ENCODE data around the gene SLC25A21. TPM values are rescaled to one million over a fixed set of nuclear protein-coding genes. Genes with fewer than 3 reads are reported as not detected.

Gene SLC25A21
- total RNA-seq, 4 donors from 2014 or later, result 2.0 TPM; not detected in 3

- DNase-seq (ENCODE audit: low spot score in 2 of 2), result no peak
- Histone ChIP-seq H3K9me3 (no peaks in the 10 kb centered on the region), H3K4me1 (peaks cover 4% of the 10 kb centered on the region), H3K4me3 (no peak overlapping the region), H3K36me3 (no peaks in the 10 kb centered on the region), H3K27me3 (no peaks in the 10 kb centered on the region), H3K27ac (no peak overlapping the region)
- 65% methylated on average over 5 of the region's 5 CpGs for WGBS
- TF ChIP-seq POLR2A (IDR thresholded peaks at IDR 0.05) (no peak), EP300 (IDR thresholded peaks at IDR 0.05) (no peak), POLR2AphosphoS5 (IDR thresholded peaks at IDR 0.05) (no peak)
- TF ChIP-seq, protein P1, sequence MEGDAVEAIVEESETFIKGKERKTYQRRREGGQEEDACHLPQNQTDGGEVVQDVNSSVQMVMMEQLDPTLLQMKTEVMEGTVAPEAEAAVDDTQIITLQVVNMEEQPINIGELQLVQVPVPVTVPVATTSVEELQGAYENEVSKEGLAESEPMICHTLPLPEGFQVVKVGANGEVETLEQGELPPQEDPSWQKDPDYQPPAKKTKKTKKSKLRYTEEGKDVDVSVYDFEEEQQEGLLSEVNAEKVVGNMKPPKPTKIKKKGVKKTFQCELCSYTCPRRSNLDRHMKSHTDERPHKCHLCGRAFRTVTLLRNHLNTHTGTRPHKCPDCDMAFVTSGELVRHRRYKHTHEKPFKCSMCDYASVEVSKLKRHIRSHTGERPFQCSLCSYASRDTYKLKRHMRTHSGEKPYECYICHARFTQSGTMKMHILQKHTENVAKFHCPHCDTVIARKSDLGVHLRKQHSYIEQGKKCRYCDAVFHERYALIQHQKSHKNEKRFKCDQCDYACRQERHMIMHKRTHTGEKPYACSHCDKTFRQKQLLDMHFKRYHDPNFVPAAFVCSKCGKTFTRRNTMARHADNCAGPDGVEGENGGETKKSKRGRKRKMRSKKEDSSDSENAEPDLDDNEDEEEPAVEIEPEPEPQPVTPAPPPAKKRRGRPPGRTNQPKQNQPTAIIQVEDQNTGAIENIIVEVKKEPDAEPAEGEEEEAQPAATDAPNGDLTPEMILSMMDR (IDR thresholded peaks at IDR 0.05), result no peak
Observed at GRCh38 chr14:36976571-36977023, 195.8 kb downstream of the SLC25A21 start.

- 74% methylated on average over 3 of the region's 3 CpGs for WGBS
- Histone ChIP-seq H3K4me1 (peaks cover 4% of the 10 kb centered on the region), H3K27me3 (no peaks in the 10 kb centered on the region), H3K27ac (no peak overlapping the region), H3K4me3 (no peak overlapping the region), H3K36me3 (no peaks in the 10 kb centered on the region), H3K9me3 (no peaks in the 10 kb centered on the region)
- TF ChIP-seq POLR2A (IDR thresholded peaks at IDR 0.05), result no peak
- TF ChIP-seq, protein P1 (IDR thresholded peaks at IDR 0.05), result no peak
- no peak for TF ChIP-seq POLR2AphosphoS5 (IDR thresholded peaks at IDR 0.05)
- no peak for DNase-seq (ENCODE audit: low spot score in 2 of 2)
Observed at GRCh38 chr14:36975834-36976233, 196.6 kb downstream of the SLC25A21 start.

DNA sequence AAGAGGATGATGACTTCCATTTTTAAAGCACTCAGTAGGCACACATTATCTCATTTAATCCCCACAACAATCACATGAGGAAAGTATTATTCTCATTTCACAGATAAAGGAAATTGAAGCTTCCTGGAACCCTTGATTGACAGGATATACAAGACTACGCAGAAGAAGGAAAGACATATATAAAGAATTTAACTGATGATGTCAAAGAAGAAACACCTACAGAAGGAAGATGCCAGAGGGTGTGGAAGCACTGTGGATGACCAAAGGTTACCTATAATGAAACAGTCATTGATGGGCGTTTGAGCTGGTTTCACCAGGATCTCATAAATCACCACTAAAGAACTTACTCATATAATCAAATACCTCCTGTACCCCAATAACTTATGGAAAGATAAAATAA, 197.4 kb downstream of the SLC25A21 start:
- 86% methylated on average over 2 of the region's 2 CpGs for WGBS
- Histone ChIP-seq H3K4me1 (peaks cover 4% of the 10 kb centered on the region), H3K4me3 (no peak overlapping the region), H3K27ac (no peak overlapping the region), H3K36me3 (no peaks in the 10 kb centered on the region), H3K27me3 (no peaks in the 10 kb centered on the region), H3K9me3 (no peaks in the 10 kb centered on the region)
- TF ChIP-seq POLR2AphosphoS5 (IDR thresholded peaks at IDR 0.05) (no peak), POLR2A (IDR thresholded peaks at IDR 0.05) (no peak), EP300 (IDR thresholded peaks at IDR 0.05) (no peak)
- TF ChIP-seq, protein P1 (IDR thresholded peaks at IDR 0.05), result no peak
- no peak for DNase-seq (ENCODE audit: low spot score in 2 of 2)

DNA sequence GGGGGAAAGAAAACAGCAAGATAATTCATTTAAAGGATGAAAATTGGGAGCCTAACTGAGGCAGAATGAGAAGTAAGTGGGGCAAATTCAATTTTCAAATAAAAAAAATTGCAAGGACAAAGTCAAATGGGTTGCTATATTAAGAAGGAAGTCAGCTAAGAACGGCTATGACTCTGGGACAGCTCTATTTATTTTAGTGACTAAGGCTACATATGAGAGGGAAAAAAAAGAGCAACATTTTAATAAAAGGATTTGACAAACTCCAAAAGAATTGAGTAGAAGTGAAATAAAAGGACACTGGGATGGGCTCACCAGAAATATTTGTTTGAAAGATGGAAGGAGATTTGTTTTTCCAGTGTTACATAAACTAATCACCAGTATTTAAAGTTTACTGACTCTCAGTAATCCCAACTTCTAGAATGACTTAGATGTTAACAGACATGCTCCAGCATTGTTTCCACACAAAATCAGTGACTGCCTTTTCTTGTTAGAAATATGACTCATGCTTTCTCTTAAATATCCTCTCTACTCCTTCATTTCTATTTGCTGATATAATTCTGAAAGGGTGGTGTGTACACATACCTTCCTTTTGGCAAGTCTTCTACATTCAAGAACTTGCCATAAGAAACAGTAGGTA, 198.5 kb downstream of the SLC25A21 start:
- TF ChIP-seq POLR2A (IDR thresholded peaks at IDR 0.05), result no peak
- TF ChIP-seq POLR2AphosphoS5 (IDR thresholded peaks at IDR 0.05), result no peak
- TF ChIP-seq, protein P1 (IDR thresholded peaks at IDR 0.05), result no peak
- no peak for TF ChIP-seq EP300 (IDR thresholded peaks at IDR 0.05)
- Histone ChIP-seq H3K36me3 (no peaks in the 10 kb centered on the region), H3K4me3 (no peak overlapping the region), H3K27ac (no peak overlapping the region), H3K4me1 (peaks cover 4% of the 10 kb centered on the region), H3K9me3 (no peaks in the 10 kb centered on the region), H3K27me3 (no peaks in the 10 kb centered on the region)
- WGBS, result 29% methylated on average over 1 of the region's 1 CpG
- DNase-seq (ENCODE audit: low spot score in 2 of 2), result no peak

DNA sequence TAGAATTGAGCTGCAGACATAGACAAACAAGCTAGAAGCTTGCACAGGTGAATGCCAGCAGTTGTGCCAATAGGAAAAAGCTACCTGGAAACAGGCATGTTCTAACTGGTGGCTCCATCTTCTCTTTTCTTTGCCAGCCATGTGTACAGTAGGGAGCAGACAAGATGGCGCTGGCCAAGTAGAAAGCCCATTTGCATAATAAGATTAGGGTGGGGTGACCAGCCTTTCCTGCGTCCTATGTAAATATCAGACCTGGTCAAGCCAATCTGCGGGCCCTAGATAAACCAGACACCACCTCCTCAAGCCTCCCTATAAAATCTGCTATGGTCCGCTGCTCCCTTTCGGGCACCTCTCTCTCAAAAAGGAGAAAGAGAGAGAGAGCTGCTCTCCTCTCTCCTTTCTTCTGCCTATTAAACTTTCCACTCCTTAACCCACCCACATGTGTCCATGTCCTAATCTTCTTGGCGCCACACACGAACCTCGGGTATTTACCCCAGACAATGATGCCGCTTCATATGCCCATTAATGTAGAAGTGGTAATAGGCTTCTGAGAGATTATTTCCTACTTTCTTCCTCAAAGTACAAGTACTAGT, 201.0 kb downstream of the SLC25A21 start:
- WGBS, result 87% methylated on average over 9 of the region's 9 CpGs
- Histone ChIP-seq H3K36me3 (no peaks in the 10 kb centered on the region), H3K27me3 (no peaks in the 10 kb centered on the region), H3K27ac (no peak overlapping the region), H3K4me3 (no peak overlapping the region), H3K4me1 (peaks cover 4% of the 10 kb centered on the region), H3K9me3 (no peaks in the 10 kb centered on the region)
- DNase-seq (ENCODE audit: low spot score in 2 of 2), result no peak
- TF ChIP-seq POLR2A (IDR thresholded peaks at IDR 0.05), result no peak
- TF ChIP-seq EP300 (IDR thresholded peaks at IDR 0.05), result no peak
- TF ChIP-seq, protein P1 (IDR thresholded peaks at IDR 0.05), result no peak
- TF ChIP-seq POLR2AphosphoS5 (IDR thresholded peaks at IDR 0.05), result no peak

All from suprapubic skin (tissue), 4 donors.